NCI-H69 (cell line): Measurements from ENCODE around the gene C5orf47.
A peak's percentile ranks its signal among the peaks of the same experiment; 100 is the strongest.

Source experiments
- DNase-seq: peaks from one replicate; lab custom pipeline; 2025; lab: John Stamatoyannopoulos, UW

Gene C5orf47

DNA sequence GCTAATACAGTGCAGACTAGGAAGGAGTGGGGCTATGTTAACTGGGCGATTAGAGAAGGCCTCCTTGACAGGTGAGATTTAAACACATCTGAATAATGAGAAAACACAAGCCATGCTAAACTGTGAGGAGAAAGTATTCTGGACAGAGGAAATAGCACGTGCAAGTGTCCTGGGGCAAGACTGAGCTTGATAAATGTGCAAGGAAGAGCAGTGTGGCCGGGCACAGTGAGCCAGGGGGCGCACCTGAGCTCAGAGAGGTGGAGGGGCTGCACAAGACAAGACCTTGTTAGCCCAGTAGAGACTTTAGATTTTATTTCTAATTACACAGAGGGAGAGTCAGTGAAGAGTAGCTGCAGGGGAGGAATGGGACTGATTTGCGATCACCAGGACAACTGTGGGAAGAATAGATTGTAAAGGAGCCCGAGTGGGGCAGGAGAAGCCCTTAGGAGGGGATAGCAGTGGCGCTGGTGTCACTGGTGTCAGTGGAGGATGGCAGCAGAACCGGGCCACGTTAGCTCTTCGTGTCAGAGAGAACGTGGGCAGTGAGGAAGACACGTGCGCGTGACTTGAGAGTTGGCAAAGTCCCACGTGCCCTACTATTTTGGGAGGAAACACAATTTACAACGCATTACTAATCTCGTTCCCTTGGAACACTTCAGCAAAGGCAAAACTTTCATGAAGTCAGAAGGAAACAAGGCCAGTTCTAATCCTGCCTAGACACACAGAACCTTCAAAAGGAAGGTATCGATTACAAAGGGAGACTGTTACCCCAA is 17.9 kb upstream of the C5orf47 start:
- DNase-seq = peak; percentile 15

GRCh38 chr5:173971681-173972345 is 17.2 kb upstream of the C5orf47 start:
- peak; percentile 38 for DNase-seq

DNA sequence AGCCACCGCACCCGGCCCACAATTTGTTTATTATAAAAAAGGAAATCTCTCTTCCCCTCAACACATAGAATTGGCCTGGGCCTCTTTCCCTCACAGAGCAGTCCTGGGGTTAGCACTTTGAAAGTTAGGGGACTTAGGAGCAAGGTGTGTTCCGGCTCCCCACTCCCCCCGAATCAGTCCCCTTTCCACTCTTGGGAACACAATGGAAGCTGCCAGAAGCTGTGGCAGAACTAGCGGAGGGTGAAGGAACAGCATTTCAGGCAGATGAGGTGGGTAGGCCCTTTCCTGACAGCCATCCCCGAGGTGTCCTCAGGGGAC is 16.4 kb upstream of the C5orf47 start:
- no peak for DNase-seq

DNA sequence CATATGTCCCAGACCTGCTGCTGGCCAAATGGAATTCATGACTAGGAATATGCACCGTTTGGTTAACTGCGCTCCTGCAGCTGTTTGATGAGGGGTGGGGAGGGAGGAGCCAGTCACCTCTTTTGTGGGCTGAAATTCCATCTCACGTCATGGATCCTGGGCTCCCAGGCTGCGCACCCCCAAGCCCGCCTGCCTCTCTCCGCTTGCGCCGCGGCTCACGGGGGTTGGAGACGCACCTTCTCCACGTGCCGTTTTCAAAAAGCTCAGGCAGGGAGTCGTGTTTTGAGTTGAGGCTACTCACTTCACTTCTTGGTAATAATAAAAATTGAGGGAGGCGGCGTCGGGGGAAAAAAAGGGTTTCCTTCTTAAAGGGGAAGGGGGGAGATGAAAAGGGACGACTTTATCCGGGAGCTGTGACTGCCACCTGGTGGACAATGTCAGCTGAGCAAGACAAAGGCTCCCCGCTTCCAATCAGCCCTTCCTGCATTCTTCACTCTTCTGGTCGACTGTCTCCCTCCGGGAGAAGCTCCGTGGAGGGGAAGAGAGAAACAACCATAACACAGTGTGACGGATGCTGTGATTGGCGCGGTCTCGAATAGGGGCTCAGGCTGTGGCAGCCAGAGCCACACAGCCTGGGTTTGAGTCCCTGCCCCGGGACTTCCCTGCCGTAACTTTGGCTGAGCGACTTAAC is 15.9 kb upstream of the C5orf47 start:
- DNase-seq = peak; percentile 85

GRCh38 chr5:173973616-173973969 is 15.4 kb upstream of the C5orf47 start:
- DNase-seq = peak; percentile 58

GRCh38 chr5:173974688-173975239 is 14.2 kb upstream of the C5orf47 start:
- DNase-seq = no peak

DNA sequence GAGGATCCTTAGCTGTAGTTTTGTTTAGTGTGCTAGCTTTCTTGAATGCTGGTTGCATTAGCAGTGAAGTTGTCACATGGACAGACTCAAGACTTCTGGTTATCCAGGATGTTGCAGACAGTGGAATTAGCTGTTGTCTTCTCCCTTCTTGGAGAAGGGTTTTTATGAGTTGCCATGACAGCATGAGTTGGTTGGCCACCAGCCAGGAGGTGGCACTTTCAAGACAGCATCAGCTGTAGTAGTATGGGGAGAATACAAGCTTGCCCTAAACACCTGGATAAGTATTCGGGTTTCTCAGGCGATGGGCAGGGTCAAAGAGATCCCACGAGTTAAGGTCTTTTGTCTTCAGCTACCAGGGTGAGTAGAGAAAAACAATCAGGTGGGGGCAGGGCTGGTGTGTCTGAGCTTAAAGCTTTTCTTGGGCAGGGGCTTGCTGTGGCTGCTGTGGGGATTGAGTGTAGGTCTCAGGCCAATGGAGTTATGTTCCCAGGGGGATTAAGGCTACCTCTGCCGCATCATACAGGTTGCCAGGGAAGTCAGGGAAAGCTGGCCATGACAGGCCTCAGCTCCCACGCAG is 7.7 kb upstream of the C5orf47 start:
- DNase-seq = peak; percentile 41

DNA sequence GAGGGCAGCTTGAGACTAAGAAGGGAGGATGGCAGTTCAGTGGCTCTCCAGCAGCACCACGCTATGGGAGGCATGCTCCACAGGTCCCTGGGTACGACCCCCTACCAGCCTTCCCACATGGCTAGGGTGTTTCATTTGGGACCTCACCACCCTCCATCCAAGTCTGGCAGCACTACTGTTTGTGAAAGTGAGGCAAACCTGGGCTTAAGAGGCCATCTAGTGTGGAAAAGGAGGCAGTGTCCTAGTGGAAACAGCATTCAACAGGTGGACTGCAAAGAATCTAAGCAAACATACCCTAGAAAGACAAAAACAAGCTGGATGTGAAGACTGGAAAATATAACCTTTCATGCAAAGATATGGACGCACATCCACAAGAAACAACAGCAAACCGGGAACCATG is 4.8 kb upstream of the C5orf47 start:
- DNase-seq = peak; percentile 61

GRCh38 chr5:173989432-173990082 is 587 bp downstream of the C5orf47 start:
- DNase-seq = no peak

DNA sequence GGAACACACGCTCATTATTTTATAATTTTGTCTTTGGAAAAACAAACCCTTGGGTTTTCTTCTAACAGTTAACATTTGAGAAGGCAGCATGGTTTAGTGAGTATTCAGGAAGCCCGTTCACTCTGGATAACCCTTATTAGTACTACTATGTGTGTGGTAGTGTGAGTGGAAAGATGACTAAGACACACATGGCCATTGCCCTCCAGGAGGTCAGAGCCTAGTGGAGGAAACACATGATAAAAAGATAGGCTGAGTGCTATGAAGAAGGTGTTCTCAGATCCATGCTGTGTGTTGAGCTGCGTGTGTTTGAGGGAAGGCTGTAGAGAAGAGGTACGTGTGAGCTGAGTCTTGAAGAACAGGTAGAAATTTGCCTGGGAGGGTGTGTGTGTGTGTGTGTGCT is 8.4 kb downstream of the C5orf47 start:
- no peak for DNase-seq

GRCh38 chr5:173998531-173998930 is 9.6 kb downstream of the C5orf47 start:
- no peak for DNase-seq

- no peak for DNase-seq
Observed at GRCh38 chr5:174000076-174000475, 11.1 kb downstream of the C5orf47 start.

GRCh38 chr5:174003795-174004194 is 14.8 kb downstream of the C5orf47 start:
- DNase-seq = no peak

- DNase-seq = no peak
Observed at GRCh38 chr5:174008922-174009321, 20.0 kb downstream of the C5orf47 start.

DNA sequence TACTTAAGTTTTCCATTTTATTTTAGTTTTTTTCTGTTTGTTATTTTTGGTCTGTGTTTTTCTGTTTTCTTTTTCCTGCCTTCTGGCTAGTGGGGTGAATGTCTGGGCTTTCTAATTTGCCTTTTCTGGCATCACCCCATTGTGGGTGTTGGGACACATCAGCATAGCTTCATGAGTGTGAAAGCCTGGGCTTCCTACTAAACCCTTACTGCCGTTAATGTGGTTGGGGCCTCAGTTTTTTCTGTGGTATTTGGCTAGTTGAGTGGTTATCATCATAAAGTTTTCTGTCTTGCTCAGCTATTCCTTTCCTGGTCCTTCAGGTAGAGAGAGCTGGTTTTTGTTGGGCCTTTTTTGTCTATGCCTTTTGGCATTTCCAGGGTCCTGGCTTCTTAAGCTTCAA is 21.4 kb downstream of the C5orf47 start:
- DNase-seq = no peak

- DNase-seq = no peak
Observed at GRCh38 chr5:174011441-174011840, 22.5 kb downstream of the C5orf47 start.

GRCh38 chr5:174020069-174020927 is 31.3 kb downstream of the C5orf47 start:
- DNase-seq = peak; percentile 81

GRCh38 chr5:174020928-174021304 is 31.9 kb downstream of the C5orf47 start:
- no peak for DNase-seq

GRCh38 chr5:174022384-174023095 is 33.6 kb downstream of the C5orf47 start:
- peak; percentile 45 for DNase-seq

DNA sequence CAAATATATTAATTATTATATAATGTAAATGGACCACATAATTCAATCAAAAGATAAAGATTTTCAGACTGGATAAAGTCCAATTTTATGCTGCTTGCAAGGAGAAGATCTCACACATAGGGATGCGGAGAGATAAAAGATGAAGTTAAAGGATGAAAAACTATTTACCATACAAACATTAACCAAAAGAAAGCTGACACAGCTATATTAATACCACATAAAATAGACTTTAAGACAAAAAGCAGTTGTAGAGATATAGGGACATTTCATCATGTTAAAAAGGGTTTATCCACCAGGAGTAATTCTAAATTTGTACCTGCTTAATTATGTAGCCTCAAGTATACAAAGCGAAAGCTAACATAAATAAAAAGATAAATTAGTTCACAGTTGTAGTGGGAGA is 41.3 kb downstream of the C5orf47 start:
- no peak for DNase-seq
